ENCODE results near the gene HOXB3. TPM values are rescaled to one million over a fixed set of nuclear protein-coding genes. Genes with fewer than 3 reads are reported as not detected.

HOXB3 gene
- polyA plus RNA-seq, 1 of the 3 experiments (the other 2 are of a cell fraction): 0.46 TPM

GRCh38 chr17:48576479-48577309 lies 13.3 kb downstream of the HOXB3 start:
- no peaks in the 10 kb centered on the region for H3K9me3 ChIP-seq
- no peak overlapping the region for H3K4me3 ChIP-seq (ENCODE audit: low read depth in 2 of 2, low read length in 1 of 2)
- H3K4me2 ChIP-seq: no peak overlapping the region
- ChIA-PET POLR2A (no interaction called here), CTCF (interaction anchor here (0.8 to 1.4 kb wide), 3 partner anchors 17 to 41 kb away, joined by 3 to 5 read pairs (median 3); no protein-coding TSS in a partner anchor)
- H3K27me3 ChIP-seq (ENCODE audit: insufficient read depth): peaks cover 94% of the 10 kb centered on the region
- no peaks in the 10 kb centered on the region; a peak in 1 of 4 replicates for H3K4me1 ChIP-seq (ENCODE audit: control insufficient read depth in 1 of 2, insufficient read depth in 2 of 2, low read depth in 1 of 2, low read length in 1 of 2)
- peaks cover 9% of the 10 kb centered on the region; the same call in 1 of the 2 replicates for H4K20me1 ChIP-seq (ENCODE audit: insufficient read depth)
- H3F3A ChIP-seq (replicated peaks; ENCODE audit: insufficient read depth): peaks cover 4% of the 10 kb centered on the region
- 23% methylated on average over 41 of the region's 43 CpGs for WGBS (ENCODE audit: low lambda C conversion rate)
- no peak overlapping the region for H3K27ac ChIP-seq (ENCODE audit: low read depth in 2 of 2, low read length in 1 of 2)
- H3K9ac ChIP-seq: no peak overlapping the region
- no peak overlapping the region for H2AFZ ChIP-seq (ENCODE audit: low read depth)
- 0 out of 2 replicates have a peak, but pooled peaks have one; percentile 19 for TF ChIP-seq EZH2phosphoT487 (IDR thresholded peaks at IDR 0.05; ENCODE audit: borderline replicate concordance, low read depth)
- TF ChIP-seq IRF3 (IDR thresholded peaks at IDR 0.05; ENCODE audit: low read depth, low read length): no peak
- no peak for TF ChIP-seq ELF1 (IDR thresholded peaks at IDR 0.05)
- TF ChIP-seq GABPA (IDR thresholded peaks at IDR 0.05; ENCODE audit: low read depth): no peak
- H3K36me3 ChIP-seq (replicated peaks in 1 of 2; ENCODE audit: control insufficient read depth in 1 of 2, insufficient read depth in 2 of 2, low read length in 1 of 2): no peaks in the 10 kb centered on the region
- H3K9me2 ChIP-seq: no peaks in the 10 kb centered on the region
- H3K79me2 ChIP-seq (ENCODE audit: insufficient read depth): no peaks in the 10 kb centered on the region
- no peak for DNase-seq

GRCh38 chr17:48575673-48576478 lies 14.2 kb downstream of the HOXB3 start:
- peak; percentile 29; the same call in 1 of the 2 replicates for TF ChIP-seq EZH2phosphoT487 (IDR thresholded peaks at IDR 0.05; ENCODE audit: borderline replicate concordance, low read depth)
- no peak for TF ChIP-seq REST (IDR thresholded peaks at IDR 0.05; ENCODE audit: low read depth, low read length)
- Histone ChIP-seq H3K4me1 (ENCODE audit: control insufficient read depth in 1 of 2, insufficient read depth in 2 of 2, low read depth in 1 of 2, low read length in 1 of 2) (no peaks in the 10 kb centered on the region; a peak in 1 of 4 replicates), H3K36me3 (replicated peaks in 1 of 2; ENCODE audit: control insufficient read depth in 1 of 2, insufficient read depth in 2 of 2, low read length in 1 of 2) (no peaks in the 10 kb centered on the region), H3K27ac (ENCODE audit: low read depth in 2 of 2, low read length in 1 of 2) (no peak overlapping the region), H3K9ac (no peak overlapping the region), H2AFZ (ENCODE audit: low read depth) (no peak overlapping the region), H3K27me3 (ENCODE audit: insufficient read depth) (peaks cover 94% of the 10 kb centered on the region), H3K4me3 (ENCODE audit: low read depth in 2 of 2, low read length in 1 of 2) (no peak overlapping the region), H3F3A (replicated peaks; ENCODE audit: insufficient read depth) (peaks cover 4% of the 10 kb centered on the region), H3K9me2 (no peaks in the 10 kb centered on the region), H4K20me1 (ENCODE audit: insufficient read depth) (peaks cover 9% of the 10 kb centered on the region; the same call in 1 of the 2 replicates), H3K9me3 (no peaks in the 10 kb centered on the region), H3K4me2 (no peak overlapping the region), H3K79me2 (ENCODE audit: insufficient read depth) (no peaks in the 10 kb centered on the region)
- no peak for DNase-seq
- POLR2A ChIA-PET: no interaction called here
- 23% methylated on average over 22 of the region's 22 CpGs for WGBS (ENCODE audit: low lambda C conversion rate)
- CTCF ChIA-PET: interaction anchor here (1.1 to 1.6 kb wide), 3 partner anchors 17 to 240 kb away, joined by 3 to 5 read pairs (median 3); no protein-coding TSS in a partner anchor
